Middle frontal gyrus (tissue), 1 donor: ENCODE data around the gene TMEM50A.
A peak's percentile ranks its signal among the peaks of the same experiment; 100 is the strongest.
"Not testable (repeated sequence)": the region's sequence is repeated elsewhere in the genome, so short reads cannot be mapped to it uniquely, and the experiment has no call there.

Experiments
- DNase-seq: peaks from one replicate; pipeline ENCODE4 v3.0.0-alpha.2; 2015; ENCODE audit warnings: low spot score; ENCODE audit errors: extremely low spot score

The TMEM50A gene

DNA sequence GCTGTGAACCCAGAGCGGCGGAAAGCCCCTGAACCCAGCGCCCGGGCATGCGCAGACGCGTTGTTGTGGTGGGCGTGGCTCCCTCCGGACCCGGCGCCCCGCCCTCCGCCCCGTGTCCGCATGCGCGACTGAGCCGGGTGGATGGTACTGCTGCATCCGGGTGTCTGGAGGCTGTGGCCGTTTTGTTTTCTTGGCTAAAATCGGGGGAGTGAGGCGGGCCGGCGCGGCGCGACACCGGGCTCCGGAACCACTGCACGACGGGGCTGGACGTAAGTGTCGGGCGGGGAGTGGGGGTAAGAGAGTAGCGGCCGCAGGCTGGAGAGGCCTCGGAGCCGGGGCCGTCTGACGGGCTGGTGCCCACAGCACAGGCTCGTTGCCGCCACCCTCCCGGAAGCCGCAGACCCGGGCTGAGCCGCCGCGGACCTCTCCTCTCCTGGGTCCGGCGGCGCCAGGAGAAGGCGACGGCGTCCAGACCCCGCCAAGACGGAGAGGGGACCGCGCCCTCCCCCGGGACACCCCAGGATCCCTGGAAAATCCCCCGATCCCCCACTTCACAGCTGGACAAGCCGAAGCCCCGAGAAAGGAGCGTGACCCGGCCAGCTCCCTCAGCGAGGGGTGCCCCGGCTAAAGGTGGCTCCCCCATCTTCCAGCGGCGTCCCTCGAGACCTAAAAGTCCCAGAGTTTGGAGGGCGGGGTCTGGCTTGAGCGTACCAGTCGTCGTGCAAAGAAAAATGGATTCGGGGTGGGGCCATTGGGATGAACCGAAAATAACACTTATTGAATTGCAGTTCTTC, at the start of gene TMEM50A:
Gene TMEM50A, plus strand, starts transcription at position 147 of the 794 bp plus-strand sequence. CDS start 2,153 bp downstream, outside the sequence.
- peak; percentile 66 for DNase-seq

DNA sequence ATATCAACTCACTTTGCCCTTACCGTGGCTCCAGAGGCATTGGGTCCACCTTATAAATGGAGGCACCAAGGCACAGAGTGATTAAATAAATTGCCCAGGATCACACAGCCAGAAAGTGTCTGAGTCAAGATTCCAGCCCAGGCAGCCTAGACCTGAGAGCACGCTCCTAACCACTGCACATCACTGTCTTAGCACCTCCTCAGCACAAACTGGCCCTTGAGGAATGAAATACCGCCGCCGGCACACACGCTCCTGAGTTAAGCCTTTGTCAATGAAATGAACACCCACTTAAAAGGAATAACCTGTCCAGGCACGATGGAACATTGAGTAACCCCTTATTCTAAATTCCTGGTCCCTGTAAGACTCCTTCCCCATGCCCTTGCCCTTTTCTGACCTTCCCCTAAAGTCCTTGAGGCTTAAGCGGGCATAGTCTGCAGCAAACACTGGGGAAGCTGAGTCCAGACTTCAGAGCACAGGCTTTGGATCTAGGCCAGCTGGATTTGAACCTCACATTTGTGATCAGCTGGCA, 49.5 kb upstream of the TMEM50A start:
- DNase-seq = not testable (repeated sequence)

DNA sequence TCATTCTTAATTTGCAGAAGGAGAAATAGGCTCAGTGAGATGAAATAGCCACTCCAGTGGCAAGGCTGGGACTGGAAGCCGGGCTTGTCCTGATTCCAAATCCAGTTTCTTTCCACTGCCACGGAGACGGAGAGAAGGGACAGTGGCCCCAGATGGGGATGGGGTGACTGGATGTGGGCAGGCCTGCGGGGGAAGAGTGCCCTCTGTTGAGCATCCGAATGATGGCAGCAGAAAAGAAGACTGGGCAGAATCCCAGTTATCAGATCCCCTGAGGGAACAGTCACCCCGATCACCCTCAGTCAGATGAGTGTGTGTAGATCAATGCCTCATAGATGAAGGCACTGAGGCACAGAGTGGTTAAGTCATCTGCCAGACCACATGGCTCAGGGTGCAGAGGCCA, 48.1 kb upstream of the TMEM50A start:
- DNase-seq = not testable (repeated sequence)

DNA sequence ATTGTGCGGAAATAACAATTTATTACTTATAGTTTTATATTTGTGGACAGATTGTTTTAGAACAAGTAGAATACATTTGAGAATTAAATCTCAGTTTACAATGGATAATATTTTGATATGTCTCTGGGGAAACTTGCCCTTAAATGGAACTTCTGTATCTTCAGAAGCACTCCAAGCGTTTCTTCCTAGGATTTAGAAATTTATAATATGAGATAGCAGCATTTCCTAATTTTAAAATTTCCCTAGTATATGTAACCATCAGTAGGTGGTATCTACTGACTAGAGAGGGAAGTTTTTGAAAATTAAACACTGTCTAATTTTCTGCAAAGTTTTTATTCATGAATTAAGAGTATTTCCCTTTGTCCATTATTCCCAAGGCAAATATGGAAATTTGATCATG, 44.7 kb upstream of the TMEM50A start:
- not testable (repeated sequence) for DNase-seq

DNA sequence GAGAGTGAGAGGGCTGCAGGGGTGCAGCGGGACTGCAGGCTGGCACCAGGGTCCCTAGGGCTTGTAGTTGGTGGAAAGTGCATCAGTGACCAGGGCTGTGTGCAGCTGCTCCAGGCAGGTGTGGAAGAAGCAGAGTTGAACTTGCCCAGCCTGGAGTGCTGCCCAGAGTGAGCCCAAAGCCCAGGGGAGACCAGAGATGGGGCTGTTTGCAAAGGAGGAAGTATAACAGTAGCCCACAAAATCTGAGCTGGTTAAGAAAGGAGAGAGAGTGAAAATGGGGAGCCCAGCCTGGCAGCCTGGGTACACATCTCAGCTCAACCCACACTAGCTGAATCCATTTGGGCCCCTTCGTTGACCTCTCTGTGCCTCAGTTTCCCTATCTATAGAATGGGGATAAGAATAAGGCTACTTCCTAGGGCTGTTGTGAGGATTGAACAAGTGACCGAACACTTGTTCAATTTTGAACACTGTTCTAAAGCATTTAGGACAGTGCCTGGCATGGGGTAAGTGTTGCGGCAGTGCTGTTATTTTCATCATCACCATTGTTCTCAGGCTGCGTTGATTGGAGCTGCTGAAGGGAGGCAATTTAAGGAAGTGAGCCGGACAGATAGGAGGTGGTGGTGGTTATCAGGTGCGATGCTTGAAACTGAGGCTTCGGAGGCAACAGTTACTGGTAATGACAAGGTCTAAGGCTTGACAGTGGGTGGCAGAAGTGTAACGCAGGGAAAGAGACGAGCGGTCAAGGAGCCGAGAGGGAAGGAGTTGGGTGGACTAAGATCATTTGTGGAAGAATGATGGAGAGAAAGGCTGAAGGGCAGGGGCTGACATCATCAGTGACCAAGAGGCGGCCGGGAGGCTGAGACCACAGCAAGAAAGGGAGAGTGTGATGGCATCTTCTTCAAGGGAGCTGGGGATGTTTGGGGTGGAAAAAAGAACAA, 43.0 kb upstream of the TMEM50A start:
- DNase-seq = not testable (repeated sequence)

DNA sequence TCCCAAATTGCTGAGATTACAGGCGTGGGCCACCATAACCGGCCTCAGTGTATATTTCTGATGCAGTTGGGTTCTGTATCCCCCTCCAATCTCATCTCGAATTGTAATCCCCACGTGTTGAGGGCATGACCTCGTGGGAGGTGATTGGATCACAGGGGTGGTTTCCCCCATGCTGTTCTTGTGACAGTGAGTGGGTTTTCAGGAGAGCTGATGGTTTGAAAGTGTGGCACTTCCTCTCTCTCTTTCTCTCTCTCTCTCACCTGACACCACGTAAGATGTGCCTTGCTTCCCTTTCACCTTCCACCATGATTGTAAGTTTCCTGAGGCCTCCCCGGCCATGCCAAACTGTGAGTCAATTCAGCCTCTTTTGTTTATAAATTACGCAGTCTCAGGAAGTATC, 41.6 kb upstream of the TMEM50A start:
- DNase-seq = not testable (repeated sequence)

DNA sequence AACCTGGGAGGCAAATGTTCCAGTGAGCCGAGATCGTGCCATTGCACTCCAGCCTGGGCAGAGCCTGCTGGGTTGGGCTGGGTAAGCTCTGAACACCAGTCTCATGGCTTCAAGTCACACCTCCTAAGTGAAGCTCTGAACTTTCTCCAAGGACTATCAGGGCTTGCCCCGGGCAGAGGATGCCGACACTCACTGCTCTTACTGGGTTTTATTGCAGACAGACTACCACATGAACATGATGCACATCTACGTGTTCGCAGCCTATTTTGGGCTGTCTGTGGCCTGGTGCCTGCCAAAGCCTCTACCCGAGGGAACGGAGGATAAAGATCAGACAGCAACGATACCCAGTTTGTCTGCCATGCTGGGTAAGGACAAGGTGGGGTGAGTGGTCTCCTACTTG, 37.4 kb upstream of the TMEM50A start:
- DNase-seq = not testable (repeated sequence)

DNA sequence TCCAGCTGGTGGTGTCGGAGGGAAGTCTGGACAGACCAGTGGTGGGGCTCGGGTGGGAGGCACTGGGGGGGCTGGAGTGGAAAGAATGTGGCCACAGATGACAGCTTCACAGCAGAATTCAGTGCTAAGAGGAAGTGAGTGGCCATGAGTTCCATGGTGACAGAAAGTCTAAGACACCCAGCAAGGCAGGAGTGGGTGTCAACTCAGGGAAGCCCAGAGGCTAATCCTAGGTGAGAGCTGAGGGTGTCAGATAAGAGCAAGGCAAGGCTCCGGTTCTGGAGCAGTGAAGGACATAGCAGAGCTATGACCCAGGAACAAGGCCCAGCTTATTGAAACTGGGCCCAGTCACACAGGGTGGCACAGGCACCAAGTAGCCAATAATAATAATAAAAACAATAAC, 35.8 kb upstream of the TMEM50A start:
- DNase-seq = not testable (repeated sequence)

DNA sequence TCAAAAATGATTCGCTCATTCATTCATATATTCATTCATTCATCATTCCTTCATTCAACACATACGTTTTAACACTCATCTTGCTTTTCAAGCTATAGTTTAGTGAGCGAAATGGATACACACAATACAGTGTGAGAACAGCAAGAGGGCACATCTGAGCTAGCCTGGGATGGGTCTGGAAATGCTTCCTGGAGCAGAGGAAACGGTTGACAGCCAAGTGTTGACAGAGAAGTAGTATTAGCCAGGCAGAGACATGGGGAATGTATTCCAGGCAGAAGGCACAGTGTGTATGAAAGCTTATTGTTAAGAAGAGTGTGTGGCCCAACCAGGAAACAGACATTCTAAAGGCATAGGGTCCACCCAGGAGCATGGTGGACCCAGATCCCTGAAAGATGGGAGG, 33.2 kb upstream of the TMEM50A start:
- DNase-seq = not testable (repeated sequence)

DNA sequence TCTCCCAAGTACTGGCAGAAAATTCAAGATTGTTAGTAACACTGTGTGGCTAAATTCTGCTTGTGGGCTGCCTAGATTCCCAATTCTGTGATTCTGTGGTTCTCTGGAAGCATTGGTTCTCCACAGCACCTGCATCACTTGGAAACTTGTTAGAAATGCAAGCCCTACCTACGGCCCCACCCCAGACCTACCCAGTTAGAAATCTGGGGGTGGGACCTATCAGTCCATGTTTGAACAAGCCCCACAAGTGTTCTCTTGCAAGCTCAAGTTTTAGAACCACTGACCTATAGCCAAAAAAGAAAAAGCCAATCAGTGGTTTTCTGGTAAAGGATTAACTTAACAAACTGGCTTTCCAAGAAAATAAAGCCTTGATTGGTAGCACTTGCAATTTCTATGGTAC, 30.0 kb upstream of the TMEM50A start:
- not testable (repeated sequence) for DNase-seq

DNA sequence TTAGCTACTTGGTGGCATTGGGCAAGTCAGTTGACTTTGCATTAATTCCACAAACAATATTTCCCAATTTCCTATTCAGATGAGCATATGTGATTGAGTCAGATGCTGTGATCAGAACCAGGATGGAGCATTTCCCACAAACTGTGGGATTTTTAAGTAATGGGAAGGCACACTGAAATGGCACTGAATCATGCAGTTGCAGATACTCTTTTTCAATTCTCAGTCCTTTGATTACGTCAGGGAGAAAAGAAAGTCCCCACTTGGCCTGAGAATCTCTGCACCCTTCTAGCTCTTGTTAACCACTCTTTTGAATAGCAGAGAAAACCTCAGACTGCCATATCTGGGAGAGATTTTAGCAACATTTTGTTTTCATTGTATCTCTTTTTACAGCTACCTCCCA, 29.0 kb upstream of the TMEM50A start:
- not testable (repeated sequence) for DNase-seq

DNA sequence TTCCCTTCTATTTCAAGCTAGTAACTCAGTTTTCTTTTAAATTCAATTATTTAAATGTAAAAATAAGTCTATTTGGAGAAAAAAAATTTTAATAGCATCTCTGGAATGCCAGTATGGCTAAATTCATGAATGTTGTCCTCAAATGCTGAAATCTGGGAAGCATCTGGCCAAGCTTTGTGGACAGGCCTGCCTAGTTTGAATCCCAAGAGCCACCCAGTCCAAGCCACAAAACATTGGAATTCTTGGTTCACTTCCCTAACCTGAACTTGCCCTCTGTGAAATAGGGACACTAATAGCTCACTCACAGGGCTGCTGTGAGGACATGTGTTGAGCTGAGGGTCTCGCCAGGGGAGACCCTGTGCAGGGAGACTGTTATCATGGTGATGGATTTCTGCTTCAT, 28.6 kb upstream of the TMEM50A start:
- not testable (repeated sequence) for DNase-seq

DNA sequence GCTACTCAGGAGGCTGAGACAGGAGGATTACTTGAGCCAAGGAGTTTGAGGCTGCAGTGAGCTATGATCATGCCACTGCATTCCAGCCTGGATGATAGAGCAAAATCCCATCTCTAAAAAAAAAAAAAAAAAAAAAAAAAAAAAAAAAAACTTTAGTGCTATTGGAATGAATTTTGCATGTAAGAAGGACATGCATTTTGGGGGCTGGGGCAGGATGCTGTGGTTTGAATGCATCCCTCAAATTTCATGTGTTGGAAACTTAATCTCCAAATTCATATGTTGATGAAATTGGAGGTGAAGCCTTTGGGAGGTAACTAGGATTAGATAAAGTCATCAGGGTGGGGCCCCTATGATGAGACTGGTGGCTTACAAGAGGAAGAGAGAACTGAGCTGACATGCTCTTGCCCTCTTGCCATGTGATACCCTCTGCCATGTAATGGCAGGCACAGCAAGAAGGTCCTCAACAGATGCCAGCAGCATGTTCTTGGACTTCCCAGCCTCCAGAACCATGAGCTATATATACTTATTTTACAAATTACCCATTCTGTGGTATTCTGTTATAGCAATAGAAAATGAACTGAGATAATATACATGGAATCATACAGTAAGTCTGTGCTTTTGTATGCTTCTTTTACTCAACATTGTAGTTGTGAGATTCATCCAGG, 25.2 kb upstream of the TMEM50A start:
- DNase-seq = not testable (repeated sequence)

DNA sequence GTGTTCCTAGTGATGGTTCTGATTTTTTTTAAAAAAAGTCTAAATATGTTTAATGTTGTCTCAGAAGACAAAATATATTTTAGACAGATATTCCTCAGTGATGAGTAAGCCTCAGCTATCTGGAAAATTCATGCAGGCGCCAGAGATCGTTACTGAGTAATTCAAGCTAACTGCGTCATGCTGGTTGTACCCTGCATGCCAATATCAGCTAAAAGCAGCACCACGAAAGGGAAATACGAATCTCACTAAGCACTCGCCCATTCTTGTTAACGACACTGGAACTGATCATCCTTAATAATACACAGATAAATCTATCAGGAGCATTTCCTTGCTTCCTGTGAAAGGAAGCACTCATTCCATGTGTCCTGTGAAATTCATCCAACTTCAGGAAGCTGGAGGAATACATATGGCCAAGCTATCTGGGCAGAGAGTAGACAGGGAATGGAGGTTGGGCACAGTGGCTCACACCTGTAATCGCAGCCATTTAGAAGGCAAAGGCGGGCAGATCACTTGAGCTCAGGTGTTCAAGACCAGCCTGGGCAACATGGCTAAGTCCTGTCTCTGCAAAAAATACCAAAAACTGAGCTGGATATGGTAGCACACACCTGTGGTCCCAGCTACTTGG, 17.7 kb upstream of the TMEM50A start:
- DNase-seq = not testable (repeated sequence)

DNA sequence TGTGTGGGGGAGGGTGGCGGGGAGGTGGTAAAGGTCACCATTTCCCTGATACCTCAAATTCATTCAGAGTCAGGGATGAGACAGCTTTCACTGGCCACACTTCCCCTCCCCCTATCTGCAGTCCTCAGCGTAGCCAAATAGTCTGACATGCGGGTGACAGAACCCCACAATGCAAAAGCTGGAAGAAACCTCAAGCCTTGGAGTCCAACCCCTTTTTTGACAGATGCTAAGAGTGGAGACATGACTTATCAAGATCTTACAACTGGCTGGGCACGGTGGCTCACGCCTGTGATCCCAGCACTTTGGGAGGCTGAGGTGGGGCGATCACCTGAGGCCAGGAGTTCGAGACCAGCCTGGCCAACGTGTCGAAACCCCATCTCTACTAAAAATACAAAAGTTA, 16.0 kb upstream of the TMEM50A start:
- not testable (repeated sequence) for DNase-seq

DNA sequence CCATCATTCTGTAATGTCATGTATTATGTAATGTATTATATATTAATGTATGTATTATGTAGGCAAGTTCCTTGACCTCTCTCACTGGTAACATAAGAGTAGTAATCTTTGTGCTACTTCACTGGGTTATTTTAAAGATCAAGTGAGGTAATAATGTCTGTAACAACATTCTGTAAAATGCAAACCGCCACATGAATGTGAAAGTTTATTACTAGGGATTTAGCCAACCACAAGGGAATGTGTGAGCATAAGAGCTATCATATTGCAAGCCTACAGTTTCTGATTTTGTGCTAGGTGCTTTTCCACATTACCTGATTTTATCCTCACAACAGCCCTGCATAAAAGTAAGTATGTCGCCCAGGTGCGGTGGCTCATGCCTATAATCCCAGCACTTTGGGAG, 13.7 kb upstream of the TMEM50A start:
- not testable (repeated sequence) for DNase-seq

DNA sequence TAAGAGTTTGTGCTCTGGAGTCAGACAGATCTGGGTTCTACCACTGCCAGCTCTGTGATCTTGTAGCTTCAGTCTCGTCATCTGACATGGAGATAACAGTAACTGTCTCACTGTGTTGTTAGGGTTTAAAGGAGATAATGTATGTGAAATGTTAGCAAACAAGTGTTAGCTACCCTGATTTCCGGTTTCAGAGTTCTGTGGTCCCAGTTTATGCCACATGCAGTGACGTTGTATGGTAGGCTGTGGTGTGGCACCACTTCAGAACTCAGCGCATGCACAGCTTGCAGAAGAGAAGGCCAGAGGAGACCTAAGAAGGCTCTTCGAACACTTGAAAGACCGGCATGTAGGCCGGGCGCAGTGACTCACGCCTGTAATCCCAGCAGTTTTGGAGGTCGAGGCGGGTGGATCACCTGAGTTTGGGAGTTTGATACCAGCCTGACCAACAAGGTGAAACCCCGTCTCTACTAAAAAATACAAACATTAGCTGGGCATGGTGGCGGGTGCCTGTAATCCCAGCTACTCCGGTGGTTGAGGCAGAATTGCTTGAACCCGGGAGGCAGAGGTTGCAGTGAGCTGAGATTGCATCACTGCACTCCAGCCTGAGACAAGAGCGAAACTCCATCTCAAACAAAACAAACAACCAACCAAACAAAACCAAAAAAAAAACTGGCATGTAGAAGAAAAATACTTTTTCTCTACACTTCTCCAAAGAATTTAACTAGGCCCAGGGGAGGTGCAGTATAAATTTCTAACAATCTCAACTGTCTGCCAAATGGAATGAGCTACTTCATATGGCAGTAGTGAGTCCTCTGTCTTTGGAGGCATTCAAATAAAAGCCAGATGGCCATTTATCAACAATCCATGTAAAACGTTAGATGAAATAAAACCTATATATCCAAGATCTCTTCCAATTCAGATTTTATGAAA, 10.0 kb upstream of the TMEM50A start:
- DNase-seq = not testable (repeated sequence)

DNA sequence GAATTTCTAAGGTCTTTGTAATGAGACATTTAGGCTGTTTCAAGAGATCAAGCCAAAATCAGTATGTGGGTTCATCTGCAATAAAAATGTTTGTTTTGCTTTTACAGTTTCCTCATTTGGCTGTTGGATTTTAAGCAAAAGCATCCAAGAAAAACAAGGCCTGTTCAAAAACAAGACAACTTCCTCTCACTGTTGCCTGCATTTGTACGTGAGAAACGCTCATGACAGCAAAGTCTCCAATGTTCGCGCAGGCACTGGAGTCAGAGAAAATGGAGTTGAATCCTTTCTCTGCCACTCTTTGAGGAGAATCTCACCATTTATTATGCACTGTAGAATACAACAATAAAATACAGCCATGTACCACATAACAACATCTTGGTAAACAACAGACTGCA, 9.3 kb upstream of the TMEM50A start:
- not testable (repeated sequence) for DNase-seq

DNA sequence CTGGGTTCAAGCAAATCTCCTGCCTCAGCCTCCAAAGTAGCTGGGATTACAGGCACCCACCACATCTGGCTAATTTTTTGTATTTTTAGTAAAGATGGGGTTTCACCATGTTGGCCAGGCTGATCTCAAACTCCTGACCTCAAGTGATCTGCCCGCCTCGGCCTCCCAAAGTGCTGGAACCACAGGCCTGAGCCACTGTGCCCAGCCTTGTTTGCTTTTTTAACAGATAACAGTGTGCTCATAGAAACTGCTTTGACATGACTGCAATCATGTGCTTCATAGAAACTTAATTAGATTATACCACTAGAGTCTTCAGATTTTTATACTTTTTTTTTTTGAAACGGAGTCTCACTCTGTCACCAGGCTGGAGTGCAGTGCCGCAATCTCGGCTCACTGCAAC, 8.8 kb upstream of the TMEM50A start:
- DNase-seq = not testable (repeated sequence)

DNA sequence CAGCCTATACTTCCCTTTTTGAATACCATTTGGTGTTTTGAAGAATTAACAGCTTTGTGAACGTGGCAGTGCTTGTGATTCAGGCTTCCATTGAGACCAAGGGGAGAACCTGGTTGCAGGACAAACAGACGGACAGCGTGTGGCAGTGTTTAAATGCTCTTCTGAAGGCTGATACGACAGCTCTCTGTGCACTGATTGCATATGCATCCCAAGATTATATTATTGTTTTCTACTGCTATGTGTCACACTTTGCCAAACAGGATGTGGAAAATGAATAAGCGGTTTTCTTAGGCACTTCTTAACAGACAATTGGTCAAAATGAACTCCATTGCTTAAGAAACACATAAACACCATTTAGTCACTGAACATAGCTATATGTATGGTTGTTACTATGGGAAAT, 8.2 kb upstream of the TMEM50A start:
- not testable (repeated sequence) for DNase-seq
